Endodermal cell (in vitro differentiated cells): ENCODE measurements around the gene ELL. TPM values are rescaled to one million over a fixed set of nuclear protein-coding genes. Genes with fewer than 3 reads are reported as not detected.

Source experiments
- DNase-seq: peaks from one replicate; pipeline ENCODE4 v3.0.0-alpha.2; 2017
- H3K27ac ChIP-seq: 2 replicates; pipeline ENCODE4 v1.5.1; 2013; ENCODE audit warnings: mild to moderate bottlenecking, low read depth, low read length, moderate library complexity
- H3K27me3 ChIP-seq: 2 replicates; pipeline ENCODE4 v1.6.1; 2013; ENCODE audit warnings: mild to moderate bottlenecking, low read length, moderate library complexity; ENCODE audit not compliant: insufficient read depth, control insufficient read depth, poor library complexity, severe bottlenecking
- H3K36me3 ChIP-seq: 2 replicates; pipeline ENCODE4 v1.7.0; 2013; ENCODE audit warnings: mild to moderate bottlenecking, low read length, moderate library complexity; ENCODE audit not compliant: control insufficient read depth, insufficient read depth
- H3K4me1 ChIP-seq: one replicate; pipeline ENCODE4 v1.7.0; 2013; ENCODE audit warnings: low read length; ENCODE audit not compliant: control insufficient read depth, insufficient read depth
- H3K4me3 ChIP-seq: 2 replicates; pipeline ENCODE4 v1.5.1; 2013; ENCODE audit warnings: mild to moderate bottlenecking, low read length, moderate library complexity
- H3K9ac ChIP-seq: 2 replicates; pipeline ENCODE4 v1.6.1; 2013; ENCODE audit warnings: mild to moderate bottlenecking, low read length, moderate library complexity; ENCODE audit not compliant: poor library complexity, severe bottlenecking; ENCODE audit errors: extremely low read depth
- H3K9me3 ChIP-seq: 2 replicates; pipeline ENCODE4 v1.6.1; 2013; ENCODE audit warnings: mild to moderate bottlenecking, low read length, moderate library complexity; ENCODE audit not compliant: control insufficient read depth
- H3K27ac Mint-ChIP-seq: 2 replicates; pipeline ENCODE4 v1.8.0; 2020; ENCODE audit warnings: mixed read lengths
- H3K27me3 Mint-ChIP-seq: 2 replicates; pipeline ENCODE4 v1.8.0; 2021; ENCODE audit warnings: mild to moderate bottlenecking, mixed read lengths; ENCODE audit not compliant: insufficient read depth
- H3K36me3 Mint-ChIP-seq: 2 replicates; pipeline ENCODE4 v1.8.0; 2020; ENCODE audit warnings: low read depth, mixed read lengths
- H3K4me1 Mint-ChIP-seq: 2 replicates; pipeline ENCODE4 v1.8.0; 2020; ENCODE audit warnings: mixed read lengths
- H3K4me3 Mint-ChIP-seq: 2 replicates; pipeline ENCODE4 v1.8.0; 2020; ENCODE audit warnings: mild to moderate bottlenecking, moderate library complexity, mixed read lengths
- H3K9me3 Mint-ChIP-seq: 2 replicates; pipeline ENCODE4 v1.8.0; 2020; ENCODE audit warnings: mild to moderate bottlenecking, mixed read lengths
- CTCF ChIP-seq: fragments of 200-600 bp; sonication (generic); conservative IDR thresholded peaks from 2 replicates; pipeline ENCODE4 v1.5.0; 2021; ENCODE audit warnings: antibody characterized with exemption, mild to moderate bottlenecking
- WGBS, 2 experiments: methylation state at CpG; one replicate each; pipeline versions ENCODE4 v1.1.5 to v1.1.7; 2013; ENCODE audit warnings: missing lambda C conversion rate in 2 of 2, mixed read lengths in 1 of 2; ENCODE audit not compliant: insufficient coverage in 1 of 2, insufficient read length in 1 of 2; 5-methylcytosine and 5-hydroxymethylcytosine counted together
- total RNA-seq, 2 donors: library from RNA; stranded (reverse); fragmentation: NEBNext Ultra II Directional in 1 of 2; extraction: Animal tissue kit (Norgen Biotek cat#: 25700) in 1 of 2; gene quantifications; 2 replicates in 1 of 2; 3 replicates in 1 of 2; pipeline ENCODE4 v1.2.1, GENCODE V29; 2021

Gene ELL
- total RNA-seq, 2 donors from 2014 or later = 10.9 to 15.4 TPM

- H3K4me1 Mint-ChIP-seq = no peaks in the 10 kb centered on the region
- Histone ChIP-seq H3K36me3 (no peaks in the 10 kb centered on the region), H3K9ac (no peak overlapping the region), H3K4me1 (no peaks in the 10 kb centered on the region), H3K27ac (no peak overlapping the region), H3K4me3 (no peak overlapping the region), H3K27me3 (no peaks in the 10 kb centered on the region), H3K9me3 (peaks cover 7% of the 10 kb centered on the region)
- TF ChIP-seq CTCF = no peak
- peaks cover 1% of the 10 kb centered on the region for H3K9me3 Mint-ChIP-seq
- H3K27me3 Mint-ChIP-seq = no peaks in the 10 kb centered on the region
- H3K27ac Mint-ChIP-seq = peak overlapping the region; percentile 55
- 89 to 91% methylated on average over 12 to 17 of the region's 17 CpGs for WGBS, 2 experiments
- no peak for DNase-seq
- no peak overlapping the region for H3K4me3 Mint-ChIP-seq
- H3K36me3 Mint-ChIP-seq = peaks cover 4% of the 10 kb centered on the region
Measured at GRCh38 chr19:18478545-18479311, 43.1 kb downstream of the ELL start.

GRCh38 chr19:18477974-18478373 is 43.9 kb downstream of the ELL start:
- no peaks in the 10 kb centered on the region for H3K27me3 ChIP-seq
- H3K27ac Mint-ChIP-seq = no peak overlapping the region
- peaks cover 7% of the 10 kb centered on the region for H3K9me3 ChIP-seq
- H3K4me1 ChIP-seq = no peaks in the 10 kb centered on the region
- no peak overlapping the region for H3K4me3 ChIP-seq
- H3K27ac ChIP-seq = no peak overlapping the region
- H3K27me3 Mint-ChIP-seq = no peaks in the 10 kb centered on the region
- peaks cover 1% of the 10 kb centered on the region for H3K9me3 Mint-ChIP-seq
- no peak for TF ChIP-seq CTCF
- H3K9ac ChIP-seq = no peak overlapping the region
- DNase-seq = no peak
- H3K36me3 ChIP-seq = no peaks in the 10 kb centered on the region
- no peaks in the 10 kb centered on the region for H3K4me1 Mint-ChIP-seq
- WGBS, 2 experiments = 86% methylated on average over 6 to 8 of the region's 8 CpGs
- peaks cover 3% of the 10 kb centered on the region for H3K36me3 Mint-ChIP-seq
- no peak overlapping the region for H3K4me3 Mint-ChIP-seq

GRCh38 chr19:18477042-18477779 is 44.7 kb downstream of the ELL start:
- 87 to 89% methylated on average over 22 to 24 of the region's 24 CpGs for WGBS, 2 experiments
- H3K27ac Mint-ChIP-seq = no peak overlapping the region
- Histone ChIP-seq H3K27me3 (no peaks in the 10 kb centered on the region), H3K4me3 (no peak overlapping the region), H3K4me1 (no peaks in the 10 kb centered on the region), H3K27ac (peak overlapping the region; percentile 44), H3K36me3 (no peaks in the 10 kb centered on the region), H3K9ac (no peak overlapping the region), H3K9me3 (peaks cover 7% of the 10 kb centered on the region)
- TF ChIP-seq CTCF = peak; percentile 56
- no peak for DNase-seq
- H3K4me1 Mint-ChIP-seq = no peaks in the 10 kb centered on the region
- no peaks in the 10 kb centered on the region for H3K9me3 Mint-ChIP-seq
- no peak overlapping the region for H3K4me3 Mint-ChIP-seq
- peaks cover 3% of the 10 kb centered on the region for H3K36me3 Mint-ChIP-seq
- H3K27me3 Mint-ChIP-seq = no peaks in the 10 kb centered on the region
